Measurements from ENCODE around the gene ERN1. TPM values are rescaled to one million over a fixed set of nuclear protein-coding genes. Genes with fewer than 3 reads are reported as not detected.
"Not testable (repeated sequence)": the region's sequence is repeated elsewhere in the genome, so short reads cannot be mapped to it uniquely, and the experiment has no call there.

ERN1 gene
- total RNA-seq, 1 donor from 2014 or later, result 5.7 TPM

DNA sequence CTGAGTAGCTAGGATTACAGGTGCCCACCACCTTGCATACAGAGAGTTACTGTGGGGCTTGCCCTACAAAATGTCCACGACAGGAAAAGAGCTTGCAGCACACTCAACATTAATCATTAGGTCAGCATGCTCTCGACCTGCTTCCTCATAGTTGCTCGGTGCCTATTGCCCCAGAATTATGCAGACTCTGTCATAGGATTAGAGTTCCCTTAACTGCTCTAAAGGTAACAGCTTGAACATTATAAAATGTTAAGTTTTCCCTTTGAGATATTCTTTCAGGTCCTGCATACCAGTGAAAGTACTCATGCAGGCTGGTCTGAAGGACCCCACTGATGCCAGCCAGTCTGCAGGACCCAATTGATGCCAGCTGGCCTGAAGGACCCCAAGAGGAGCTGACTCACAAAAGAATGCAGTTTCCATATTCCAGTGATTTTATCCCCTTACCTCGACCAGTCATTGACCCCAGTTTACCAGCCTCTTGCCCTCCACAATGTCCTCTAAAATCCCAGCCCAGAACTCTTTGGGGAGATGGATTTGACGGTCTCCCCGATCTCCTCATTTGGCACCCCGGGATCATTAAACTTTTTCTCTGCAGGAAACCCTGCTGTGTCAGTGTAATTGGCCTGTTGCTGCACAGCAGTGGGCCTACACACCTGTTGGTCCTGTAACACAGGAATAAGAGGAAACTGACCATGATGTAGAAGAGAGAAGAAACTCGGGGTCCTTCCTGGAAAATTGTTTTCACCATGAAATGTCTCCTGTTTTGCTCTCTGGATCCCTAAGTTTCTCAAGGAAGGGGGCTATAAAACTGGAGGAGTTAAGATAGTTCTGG is 120.2 kb downstream of the ERN1 start:
- Histone ChIP-seq H3K9me3 (ENCODE audit: control insufficient read depth in 3 of 3, low read length in 3 of 3) (no peaks in the 10 kb centered on the region), H3K27ac (ENCODE audit: low read depth, low read length) (no peak overlapping the region), H3K27me3 (ENCODE audit: control insufficient read depth in 3 of 3, insufficient read depth in 3 of 3, low read length in 3 of 3) (no peaks in the 10 kb centered on the region), H3K9ac (ENCODE audit: low read depth in 1 of 3, low read length in 3 of 3) (no peak overlapping the region), H3K4me3 (ENCODE audit: low read length in 3 of 3) (no peak overlapping the region), H3K4me1 (ENCODE audit: control insufficient read depth in 3 of 3, insufficient read depth in 3 of 3, low read length in 3 of 3) (peaks cover 25 to 29% (median 28%) of the 10 kb centered on the region in 3 donors), H3K36me3 (ENCODE audit: control insufficient read depth in 3 of 3, insufficient read depth in 3 of 3, low read length in 3 of 3) (no peaks in the 10 kb centered on the region)

DNA sequence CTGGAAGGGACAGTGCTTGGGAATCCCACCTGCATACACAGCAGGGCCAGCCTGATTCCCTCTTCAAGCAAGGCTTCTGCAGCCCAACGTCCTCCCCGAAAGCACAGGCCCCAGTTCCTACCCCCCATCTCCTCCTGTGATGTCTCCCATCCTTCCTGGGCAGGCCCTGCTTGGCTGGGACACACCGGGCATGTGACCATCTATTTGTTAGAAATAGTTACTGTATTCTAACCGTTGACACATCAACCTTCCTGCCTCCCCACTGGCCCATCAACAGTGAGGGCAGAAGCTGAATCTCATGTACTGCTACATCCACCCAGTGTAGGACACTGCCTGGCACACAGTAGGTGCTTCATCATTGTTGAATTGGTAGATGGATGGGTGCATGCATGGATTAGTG is 121.1 kb downstream of the ERN1 start:
- peaks cover 0 to 1% (median 0%) of the 10 kb centered on the region in 3 donors for H3K27me3 ChIP-seq (ENCODE audit: control insufficient read depth in 3 of 3, insufficient read depth in 3 of 3, low read length in 3 of 3)
- no peak overlapping the region for H3K9ac ChIP-seq (ENCODE audit: low read depth in 1 of 3, low read length in 3 of 3)
- H3K27ac ChIP-seq (ENCODE audit: low read depth, low read length), result no peak overlapping the region
- peaks cover 0 to 3% (median 0%) of the 10 kb centered on the region in 3 donors for H3K36me3 ChIP-seq (ENCODE audit: control insufficient read depth in 3 of 3, insufficient read depth in 3 of 3, low read length in 3 of 3)
- no peak overlapping the region for H3K4me3 ChIP-seq (ENCODE audit: low read length in 3 of 3)
- H3K9me3 ChIP-seq (ENCODE audit: control insufficient read depth in 3 of 3, low read length in 3 of 3), result no peaks in the 10 kb centered on the region
- peaks cover 26 to 29% (median 28%) of the 10 kb centered on the region in 3 donors for H3K4me1 ChIP-seq (ENCODE audit: control insufficient read depth in 3 of 3, insufficient read depth in 3 of 3, low read length in 3 of 3)

DNA sequence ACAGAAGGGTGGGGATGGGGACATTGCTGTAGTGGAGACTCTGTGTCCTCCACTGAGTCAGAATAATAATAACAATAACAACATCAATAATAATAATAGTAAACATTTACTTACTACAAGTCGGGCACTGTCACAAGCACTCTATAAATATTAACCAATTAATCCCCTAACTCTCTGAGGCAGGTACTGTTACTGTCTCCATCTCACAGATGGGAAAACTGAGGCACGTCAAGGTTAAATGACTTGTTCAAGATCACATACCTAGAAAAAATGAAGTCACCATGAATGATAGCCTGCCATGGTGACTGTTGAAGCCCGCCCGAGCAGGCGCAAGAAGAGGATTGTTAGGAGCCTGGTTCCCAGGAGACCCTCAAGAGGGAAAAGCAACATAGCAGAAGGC is 121.6 kb downstream of the ERN1 start:
- Histone ChIP-seq H3K36me3 (ENCODE audit: control insufficient read depth in 3 of 3, insufficient read depth in 3 of 3, low read length in 3 of 3) (peaks cover 0 to 3% (median 0%) of the 10 kb centered on the region in 3 donors), H3K4me1 (ENCODE audit: control insufficient read depth in 3 of 3, insufficient read depth in 3 of 3, low read length in 3 of 3) (peaks cover 26 to 29% (median 28%) of the 10 kb centered on the region in 3 donors), H3K27ac (ENCODE audit: low read depth, low read length) (no peak overlapping the region), H3K4me3 (ENCODE audit: low read length in 3 of 3) (no peak overlapping the region), H3K27me3 (ENCODE audit: control insufficient read depth in 3 of 3, insufficient read depth in 3 of 3, low read length in 3 of 3) (peaks cover 0 to 6% (median 3%) of the 10 kb centered on the region in 3 donors), H3K9ac (ENCODE audit: low read depth in 1 of 3, low read length in 3 of 3) (no peak overlapping the region), H3K9me3 (ENCODE audit: control insufficient read depth in 3 of 3, low read length in 3 of 3) (no peaks in the 10 kb centered on the region)

DNA sequence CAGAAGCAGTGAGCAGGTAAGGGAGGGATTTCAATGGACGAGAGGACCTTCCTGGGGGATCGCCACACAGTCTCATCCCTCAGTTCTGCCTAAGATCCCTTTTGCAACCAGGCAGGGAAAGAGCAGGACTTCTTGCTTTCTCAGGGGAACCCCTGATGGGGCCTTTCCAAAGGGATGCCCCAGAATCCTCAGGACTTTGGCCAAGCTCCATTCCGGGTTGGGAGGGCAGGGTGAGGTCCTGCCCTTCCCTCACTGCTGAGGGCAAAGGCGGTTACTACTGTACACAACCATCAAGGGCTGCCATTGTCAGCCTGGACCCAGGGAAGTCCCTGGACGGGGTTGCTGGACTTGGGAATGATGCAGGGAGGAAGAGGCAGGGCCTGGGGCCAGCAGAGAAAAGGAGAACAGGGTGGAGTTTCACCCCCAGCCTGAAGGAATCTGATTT is 122.1 kb downstream of the ERN1 start:
- Histone ChIP-seq H3K36me3 (ENCODE audit: control insufficient read depth in 3 of 3, insufficient read depth in 3 of 3, low read length in 3 of 3) (peaks cover 0 to 3% (median 0%) of the 10 kb centered on the region in 3 donors), H3K4me3 (ENCODE audit: low read length in 3 of 3) (no peak overlapping the region), H3K9ac (ENCODE audit: low read depth in 1 of 3, low read length in 3 of 3) (peak overlapping the region in 2 of 3 donors; percentile 8 to 30), H3K9me3 (ENCODE audit: control insufficient read depth in 3 of 3, low read length in 3 of 3) (no peaks in the 10 kb centered on the region), H3K4me1 (ENCODE audit: control insufficient read depth in 3 of 3, insufficient read depth in 3 of 3, low read length in 3 of 3) (peaks cover 26 to 31% (median 28%) of the 10 kb centered on the region in 3 donors), H3K27me3 (ENCODE audit: control insufficient read depth in 3 of 3, insufficient read depth in 3 of 3, low read length in 3 of 3) (peaks cover 4 to 7% (median 4%) of the 10 kb centered on the region in 3 donors), H3K27ac (ENCODE audit: low read depth, low read length) (peak overlapping the region; percentile 8)

DNA sequence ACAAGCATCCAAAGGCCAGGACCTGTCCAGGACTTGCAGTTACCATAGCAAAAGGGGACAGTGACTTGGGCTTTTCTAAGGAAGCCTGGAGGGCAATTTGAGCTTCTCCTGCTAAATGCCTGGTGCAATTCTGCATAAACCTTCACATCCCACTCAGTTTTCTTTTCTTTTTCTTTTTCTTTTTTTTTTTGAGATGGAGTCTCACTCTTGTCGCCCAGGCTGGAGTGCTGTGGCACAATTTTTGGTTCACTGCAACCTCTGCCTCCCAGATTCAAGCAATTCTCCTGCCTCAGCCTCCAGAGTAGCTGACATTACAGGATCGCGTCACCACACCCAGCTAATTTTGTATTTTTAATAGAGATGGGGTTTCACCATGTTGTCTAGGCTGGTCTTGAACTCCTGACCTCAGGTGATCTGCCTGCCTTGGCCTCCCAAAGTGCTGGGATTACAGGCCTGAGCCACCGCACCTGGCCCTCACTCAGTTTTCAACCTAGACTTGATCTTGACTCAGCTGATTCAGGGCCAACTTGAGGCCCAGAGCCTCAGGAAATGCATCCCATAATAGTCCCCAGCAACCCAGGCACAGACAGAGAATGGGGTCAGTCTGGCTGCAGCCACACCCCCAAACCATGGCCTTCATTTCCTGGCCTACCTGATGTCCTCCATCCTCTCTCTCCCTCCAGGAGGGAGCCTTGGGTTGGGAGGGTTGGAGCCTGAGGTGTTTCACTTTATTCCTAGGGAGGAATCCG is 122.7 kb downstream of the ERN1 start:
- Histone ChIP-seq H3K9ac (ENCODE audit: low read depth in 1 of 3, low read length in 3 of 3) (peak overlapping the region in 2 of 3 donors; percentile 25 to 30), H3K27ac (ENCODE audit: low read depth, low read length) (peak overlapping the region; percentile 8), H3K4me1 (ENCODE audit: control insufficient read depth in 3 of 3, insufficient read depth in 3 of 3, low read length in 3 of 3) (peaks cover 26 to 35% (median 28%) of the 10 kb centered on the region in 3 donors)
- H3K4me3 ChIP-seq (ENCODE audit: low read length in 3 of 3); H3K27me3 ChIP-seq (ENCODE audit: control insufficient read depth in 3 of 3, insufficient read depth in 3 of 3, low read length in 3 of 3); H3K9me3 ChIP-seq (ENCODE audit: control insufficient read depth in 3 of 3, low read length in 3 of 3); H3K36me3 ChIP-seq (ENCODE audit: control insufficient read depth in 3 of 3, insufficient read depth in 3 of 3, low read length in 3 of 3): not testable (repeated sequence)

DNA sequence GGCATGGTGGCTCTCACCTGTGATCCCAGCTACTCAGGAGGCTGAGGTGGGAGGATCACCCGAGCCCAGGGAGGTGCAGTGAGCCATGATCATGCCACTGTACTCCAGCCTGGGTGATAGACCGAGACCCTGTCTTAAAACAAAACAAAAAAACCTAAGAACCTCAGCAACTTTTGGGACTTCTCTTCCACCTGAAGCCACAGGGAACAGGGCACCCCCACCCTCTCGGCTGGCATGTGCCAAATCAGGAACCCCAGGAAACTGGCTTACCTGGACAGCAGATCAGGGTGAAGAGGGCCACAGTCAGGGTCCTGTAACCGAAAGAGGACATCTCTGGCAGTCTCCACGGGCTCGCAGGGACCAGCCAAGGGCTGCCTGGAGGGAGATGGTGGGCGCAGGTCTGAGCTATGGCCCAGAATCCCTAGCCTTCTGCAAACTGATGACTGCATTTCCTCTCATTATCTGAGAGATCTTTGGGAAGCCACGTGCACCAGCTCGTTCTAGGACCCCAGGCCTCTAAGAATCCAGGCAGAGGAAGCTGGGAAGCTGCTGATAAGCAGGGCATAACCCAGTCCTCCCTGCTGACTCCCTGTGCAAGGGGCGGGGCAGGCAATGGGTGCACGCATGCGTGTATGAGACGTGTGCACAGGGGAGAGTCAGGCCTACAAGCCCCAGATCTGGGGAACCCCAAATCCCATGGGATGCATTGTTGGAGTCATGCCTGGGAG is 123.4 kb downstream of the ERN1 start:
- Histone ChIP-seq H3K4me1 (ENCODE audit: control insufficient read depth in 3 of 3, insufficient read depth in 3 of 3, low read length in 3 of 3) (peaks cover 26 to 35% (median 28%) of the 10 kb centered on the region in 3 donors), H3K4me3 (ENCODE audit: low read length in 3 of 3) (peak overlapping the region in 2 of 3 donors; percentile 2 to 14), H3K9ac (ENCODE audit: low read depth in 1 of 3, low read length in 3 of 3) (peak overlapping the region; percentile 20 to 50 (median 23)), H3K36me3 (ENCODE audit: control insufficient read depth in 3 of 3, insufficient read depth in 3 of 3, low read length in 3 of 3) (peaks cover 0 to 6% (median 0%) of the 10 kb centered on the region in 3 donors), H3K9me3 (ENCODE audit: control insufficient read depth in 3 of 3, low read length in 3 of 3) (no peaks in the 10 kb centered on the region), H3K27ac (ENCODE audit: low read depth, low read length) (peak overlapping the region; percentile 72), H3K27me3 (ENCODE audit: control insufficient read depth in 3 of 3, insufficient read depth in 3 of 3, low read length in 3 of 3) (peaks cover 7 to 11% (median 10%) of the 10 kb centered on the region in 3 donors)

DNA sequence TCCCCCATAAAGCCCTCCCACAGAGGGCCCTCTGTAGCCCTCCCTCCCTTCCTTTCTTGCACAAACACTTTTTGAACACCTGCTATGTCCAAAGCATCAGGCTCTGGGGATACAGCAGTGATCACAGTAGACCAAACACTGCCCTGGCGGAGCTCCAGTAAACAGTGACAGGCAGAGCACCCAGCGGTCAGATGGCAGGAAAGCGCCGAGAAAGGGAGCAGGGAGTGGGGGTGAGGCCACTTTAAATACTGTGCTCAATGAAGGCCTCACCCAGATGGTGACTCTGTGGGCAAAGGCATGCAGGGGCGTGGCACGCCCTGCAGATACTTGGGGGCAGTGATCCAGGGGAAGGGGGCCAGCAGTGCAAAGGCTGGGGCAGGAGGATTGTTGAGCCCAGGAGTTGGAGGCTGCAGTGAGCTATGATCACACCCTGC is 124.2 kb downstream of the ERN1 start:
- peaks cover 7 to 17% (median 10%) of the 10 kb centered on the region in 3 donors for H3K27me3 ChIP-seq (ENCODE audit: control insufficient read depth in 3 of 3, insufficient read depth in 3 of 3, low read length in 3 of 3)
- no peaks in the 10 kb centered on the region for H3K9me3 ChIP-seq (ENCODE audit: control insufficient read depth in 3 of 3, low read length in 3 of 3)
- H3K4me1 ChIP-seq (ENCODE audit: control insufficient read depth in 3 of 3, insufficient read depth in 3 of 3, low read length in 3 of 3), result peaks cover 26 to 35% (median 28%) of the 10 kb centered on the region in 3 donors
- H3K36me3 ChIP-seq (ENCODE audit: control insufficient read depth in 3 of 3, insufficient read depth in 3 of 3, low read length in 3 of 3), result peaks cover 0 to 6% (median 0%) of the 10 kb centered on the region in 3 donors
- H3K4me3 ChIP-seq (ENCODE audit: low read length in 3 of 3), result peak overlapping the region; percentile 18 to 27 (median 24)
- peak overlapping the region in 1 of 3 donors; percentile 50 for H3K9ac ChIP-seq (ENCODE audit: low read depth in 1 of 3, low read length in 3 of 3)
- H3K27ac ChIP-seq (ENCODE audit: low read depth, low read length), result peak overlapping the region; percentile 72

DNA sequence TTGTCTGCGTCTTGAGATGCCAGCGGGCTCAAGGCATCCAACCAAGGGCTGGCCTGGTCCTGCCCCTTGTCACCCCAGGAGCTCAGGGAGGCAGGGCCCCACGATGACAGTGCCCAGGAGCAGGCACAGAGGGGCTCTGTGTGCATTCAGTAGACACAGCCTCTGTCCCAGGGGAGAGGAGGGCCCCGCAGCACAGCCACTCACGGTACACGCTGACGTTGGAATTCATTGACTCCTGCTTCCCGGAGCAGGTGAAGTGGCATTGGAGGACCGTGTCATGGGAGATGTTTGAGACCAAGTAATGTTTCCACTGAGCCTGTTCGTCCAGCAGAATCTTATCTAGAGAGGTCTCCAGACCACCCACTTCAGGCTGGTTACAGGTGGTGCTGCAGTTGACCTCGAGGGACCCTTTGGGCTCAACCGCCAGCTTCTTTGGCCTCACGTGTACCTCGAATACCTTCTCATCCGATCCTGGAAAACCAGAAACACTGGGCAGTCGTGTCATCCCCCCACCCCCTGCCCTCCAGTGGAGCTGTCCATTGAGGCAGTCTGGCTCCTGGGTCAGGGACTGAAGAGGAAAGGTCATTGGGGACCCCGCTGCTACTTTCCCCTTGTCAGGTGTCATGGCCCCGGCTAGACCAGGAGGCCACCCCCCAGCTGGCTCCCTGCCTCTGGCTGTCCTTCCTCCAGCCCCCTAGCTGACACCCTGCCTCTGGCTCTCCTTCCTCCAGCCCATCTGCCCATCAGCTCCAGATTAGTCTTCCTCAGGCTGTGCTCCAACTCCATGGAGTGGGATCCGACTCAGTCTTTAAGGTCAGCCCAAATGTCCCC is 124.8 kb downstream of the ERN1 start:
- H3K36me3 ChIP-seq (ENCODE audit: control insufficient read depth in 3 of 3, insufficient read depth in 3 of 3, low read length in 3 of 3), result peaks cover 0 to 6% (median 0%) of the 10 kb centered on the region in 3 donors
- H3K9ac ChIP-seq (ENCODE audit: low read depth in 1 of 3, low read length in 3 of 3), result peak overlapping the region in 1 of 3 donors; percentile 50
- H3K27me3 ChIP-seq (ENCODE audit: control insufficient read depth in 3 of 3, insufficient read depth in 3 of 3, low read length in 3 of 3), result peaks cover 7 to 17% (median 10%) of the 10 kb centered on the region in 3 donors
- no peaks in the 10 kb centered on the region for H3K9me3 ChIP-seq (ENCODE audit: control insufficient read depth in 3 of 3, low read length in 3 of 3)
- peak overlapping the region; percentile 72 for H3K27ac ChIP-seq (ENCODE audit: low read depth, low read length)
- H3K4me3 ChIP-seq (ENCODE audit: low read length in 3 of 3), result peak overlapping the region; percentile 18 to 27 (median 24)
- peaks cover 26 to 35% (median 28%) of the 10 kb centered on the region in 3 donors for H3K4me1 ChIP-seq (ENCODE audit: control insufficient read depth in 3 of 3, insufficient read depth in 3 of 3, low read length in 3 of 3)

Data from skeletal muscle tissue (tissue), 4 donors.